Thyroid gland (tissue), 4 donors: ENCODE measurements around the gene MAGEA1.

Source experiments
- POLR2A ChIP-seq, 2 donors: fragments of 450-650 bp; IDR thresholded peaks; one replicate each; pipeline ENCODE4 v1.6.1; 2017; ENCODE audit warnings: antibody characterized with exemption in 2 of 2, mild to moderate bottlenecking in 2 of 2, moderate library complexity in 1 of 2
- TF ChIP-seq, protein P1 (sequence below), 6 experiments: fragments of 200-600 bp in 3 of 6; fragments of 450-650 bp in 3 of 6; sonication (generic) in 3 of 6; IDR thresholded peaks; one replicate each; pipeline ENCODE4 v1.5.1; 2016 to 2019; ENCODE audit warnings: antibody characterized with exemption in 6 of 6, mild to moderate bottlenecking in 2 of 6, inconsistent platforms in 1 of 6, moderate library complexity in 1 of 6

GRCh38 chrX:153158319-153158718, 20.8 kb upstream of the MAGEA1 start:
- no peak for TF ChIP-seq POLR2A (IDR thresholded peaks at IDR 0.05)
- TF ChIP-seq, protein P1, sequence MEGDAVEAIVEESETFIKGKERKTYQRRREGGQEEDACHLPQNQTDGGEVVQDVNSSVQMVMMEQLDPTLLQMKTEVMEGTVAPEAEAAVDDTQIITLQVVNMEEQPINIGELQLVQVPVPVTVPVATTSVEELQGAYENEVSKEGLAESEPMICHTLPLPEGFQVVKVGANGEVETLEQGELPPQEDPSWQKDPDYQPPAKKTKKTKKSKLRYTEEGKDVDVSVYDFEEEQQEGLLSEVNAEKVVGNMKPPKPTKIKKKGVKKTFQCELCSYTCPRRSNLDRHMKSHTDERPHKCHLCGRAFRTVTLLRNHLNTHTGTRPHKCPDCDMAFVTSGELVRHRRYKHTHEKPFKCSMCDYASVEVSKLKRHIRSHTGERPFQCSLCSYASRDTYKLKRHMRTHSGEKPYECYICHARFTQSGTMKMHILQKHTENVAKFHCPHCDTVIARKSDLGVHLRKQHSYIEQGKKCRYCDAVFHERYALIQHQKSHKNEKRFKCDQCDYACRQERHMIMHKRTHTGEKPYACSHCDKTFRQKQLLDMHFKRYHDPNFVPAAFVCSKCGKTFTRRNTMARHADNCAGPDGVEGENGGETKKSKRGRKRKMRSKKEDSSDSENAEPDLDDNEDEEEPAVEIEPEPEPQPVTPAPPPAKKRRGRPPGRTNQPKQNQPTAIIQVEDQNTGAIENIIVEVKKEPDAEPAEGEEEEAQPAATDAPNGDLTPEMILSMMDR (IDR thresholded peaks at IDR 0.05), result no peak
